ENCODE measurements around the gene MGAT3.
"Not testable (repeated sequence)": the region's sequence is repeated elsewhere in the genome, so short reads cannot be mapped to it uniquely, and the experiment has no call there.

MGAT3 gene

GRCh38 chr22:39521106-39521885, 64.5 kb downstream of the MGAT3 start:
- not testable (repeated sequence) for H3K9me3 ChIP-seq (ENCODE audit: control insufficient read depth, insufficient read depth, low read length); H3K4me1 ChIP-seq (ENCODE audit: insufficient read depth, low read length)
- peak overlapping the region; percentile 99 for H3K9ac ChIP-seq (ENCODE audit: low read depth, low read length)
- peaks cover 31% of the 10 kb centered on the region for H3K36me3 ChIP-seq (ENCODE audit: insufficient read depth, low read length)

- not testable (repeated sequence) for H3K4me1 ChIP-seq (ENCODE audit: insufficient read depth, low read length)
- Histone ChIP-seq H3K9ac (ENCODE audit: low read depth, low read length) (peak overlapping the region; percentile 99; the same call in 1 of the 2 replicates), H3K36me3 (ENCODE audit: insufficient read depth, low read length) (peaks cover 31% of the 10 kb centered on the region)
Measured at GRCh38 chr22:39522091-39522490, 65.3 kb downstream of the MGAT3 start.

GRCh38 chr22:39522567-39523300, 65.9 kb downstream of the MGAT3 start:
- Histone ChIP-seq H3K9me3 (ENCODE audit: control insufficient read depth, insufficient read depth, low read length) (no peaks in the 10 kb centered on the region), H3K9ac (ENCODE audit: low read depth, low read length) (no peak overlapping the region), H3K36me3 (ENCODE audit: insufficient read depth, low read length) (peaks cover 31% of the 10 kb centered on the region), H3K4me1 (ENCODE audit: insufficient read depth, low read length) (peaks cover 6% of the 10 kb centered on the region)

More at GRCh38 chr22:39522091-39522490, 65.3 kb downstream of the MGAT3 start:
- not testable (repeated sequence) for H3K9me3 ChIP-seq (ENCODE audit: control insufficient read depth, insufficient read depth, low read length)

- Histone ChIP-seq H3K4me1 (ENCODE audit: insufficient read depth, low read length) (peaks cover 12% of the 10 kb centered on the region; the same call in 1 of the 2 replicates), H3K9me3 (ENCODE audit: control insufficient read depth, insufficient read depth, low read length) (no peaks in the 10 kb centered on the region), H3K9ac (ENCODE audit: low read depth, low read length) (no peak overlapping the region), H3K36me3 (ENCODE audit: insufficient read depth, low read length) (peaks cover 29% of the 10 kb centered on the region)
Measured at GRCh38 chr22:39524089-39524752, 67.4 kb downstream of the MGAT3 start.

- peaks cover 29% of the 10 kb centered on the region for H3K36me3 ChIP-seq (ENCODE audit: insufficient read depth, low read length)
- H3K4me1 ChIP-seq (ENCODE audit: insufficient read depth, low read length) = peaks cover 15% of the 10 kb centered on the region; the same call in 1 of the 2 replicates
- H3K9me3 ChIP-seq (ENCODE audit: control insufficient read depth, insufficient read depth, low read length) = no peaks in the 10 kb centered on the region
- H3K9ac ChIP-seq (ENCODE audit: low read depth, low read length) = no peak overlapping the region
Measured at GRCh38 chr22:39524753-39525657, 68.2 kb downstream of the MGAT3 start.

GRCh38 chr22:39525658-39525975, 68.8 kb downstream of the MGAT3 start:
- Histone ChIP-seq H3K9me3 (ENCODE audit: control insufficient read depth, insufficient read depth, low read length) (no peaks in the 10 kb centered on the region), H3K9ac (ENCODE audit: low read depth, low read length) (no peak overlapping the region), H3K4me1 (ENCODE audit: insufficient read depth, low read length) (peaks cover 15% of the 10 kb centered on the region; the same call in 1 of the 2 replicates), H3K36me3 (ENCODE audit: insufficient read depth, low read length) (peaks cover 29% of the 10 kb centered on the region)

- H3K36me3 ChIP-seq (ENCODE audit: insufficient read depth, low read length) = peaks cover 22% of the 10 kb centered on the region
Measured at GRCh38 chr22:39526736-39527171, 69.9 kb downstream of the MGAT3 start.

GRCh38 chr22:39527481-39527961, 70.7 kb downstream of the MGAT3 start:
- peaks cover 23% of the 10 kb centered on the region; the same call in 1 of the 2 replicates for H3K4me1 ChIP-seq (ENCODE audit: insufficient read depth, low read length)
- H3K9ac ChIP-seq (ENCODE audit: low read depth, low read length) = no peak overlapping the region
- peaks cover 16% of the 10 kb centered on the region for H3K36me3 ChIP-seq (ENCODE audit: insufficient read depth, low read length)
- no peaks in the 10 kb centered on the region for H3K9me3 ChIP-seq (ENCODE audit: control insufficient read depth, insufficient read depth, low read length)

More at GRCh38 chr22:39526736-39527171, 69.9 kb downstream of the MGAT3 start:
- Histone ChIP-seq H3K9ac (ENCODE audit: low read depth, low read length) (no peak overlapping the region), H3K4me1 (ENCODE audit: insufficient read depth, low read length) (peaks cover 23% of the 10 kb centered on the region; the same call in 1 of the 2 replicates), H3K9me3 (ENCODE audit: control insufficient read depth, insufficient read depth, low read length) (no peaks in the 10 kb centered on the region)

GRCh38 chr22:39528080-39528661, 71.4 kb downstream of the MGAT3 start:
- Histone ChIP-seq H3K9me3 (ENCODE audit: control insufficient read depth, insufficient read depth, low read length) (no peaks in the 10 kb centered on the region), H3K9ac (ENCODE audit: low read depth, low read length) (no peak overlapping the region), H3K36me3 (ENCODE audit: insufficient read depth, low read length) (peaks cover 9% of the 10 kb centered on the region), H3K4me1 (ENCODE audit: insufficient read depth, low read length) (peaks cover 23% of the 10 kb centered on the region; the same call in 1 of the 2 replicates)

GRCh38 chr22:39528681-39529486, 72.1 kb downstream of the MGAT3 start:
- Histone ChIP-seq H3K9ac (ENCODE audit: low read depth, low read length) (no peak overlapping the region), H3K36me3 (ENCODE audit: insufficient read depth, low read length) (peaks cover 6% of the 10 kb centered on the region; the same call in 1 of the 2 replicates), H3K4me1 (ENCODE audit: insufficient read depth, low read length) (peaks cover 23% of the 10 kb centered on the region; the same call in 1 of the 2 replicates), H3K9me3 (ENCODE audit: control insufficient read depth, insufficient read depth, low read length) (no peaks in the 10 kb centered on the region)

- H3K36me3 ChIP-seq (ENCODE audit: insufficient read depth, low read length) = no peaks in the 10 kb centered on the region
- H3K9ac ChIP-seq (ENCODE audit: low read depth, low read length) = no peak overlapping the region
- H3K9me3 ChIP-seq (ENCODE audit: control insufficient read depth, insufficient read depth, low read length) = no peaks in the 10 kb centered on the region
- H3K4me1 ChIP-seq (ENCODE audit: insufficient read depth, low read length) = peaks cover 26% of the 10 kb centered on the region; the same call in 1 of the 2 replicates
Measured at GRCh38 chr22:39529487-39529851, 72.7 kb downstream of the MGAT3 start.

- Histone ChIP-seq H3K36me3 (ENCODE audit: insufficient read depth, low read length) (no peaks in the 10 kb centered on the region), H3K9me3 (ENCODE audit: control insufficient read depth, insufficient read depth, low read length) (no peaks in the 10 kb centered on the region), H3K4me1 (ENCODE audit: insufficient read depth, low read length) (peaks cover 26% of the 10 kb centered on the region; the same call in 1 of the 2 replicates), H3K9ac (ENCODE audit: low read depth, low read length) (no peak overlapping the region)
Measured at GRCh38 chr22:39530116-39530515, 73.3 kb downstream of the MGAT3 start.
